Loucy (cell line): ENCODE measurements around the gene PRR5L.
A peak's percentile ranks its signal among the peaks of the same experiment; 100 is the strongest.

Experiments used
- H2AFZ ChIP-seq: fragments of 200-600 bp; sonication (generic); 2 replicates; pipeline ENCODE4 v1.6.0; 2016; ENCODE audit warnings: antibody characterized with exemption, mild to moderate bottlenecking, low read length, moderate library complexity
- H3F3A ChIP-seq: fragments of 200-600 bp; 2 replicates; pipeline ENCODE4 v1.6.0; 2016; ENCODE audit warnings: antibody characterized with exemption, low read depth, mild to moderate bottlenecking
- H3K27me3 ChIP-seq: fragments of 200-600 bp; sonication (generic); 2 replicates; pipeline ENCODE4 v1.6.1; 2014; ENCODE audit warnings: low read length, mild to moderate bottlenecking; ENCODE audit not compliant: insufficient read depth, poor library complexity, severe bottlenecking
- H3K36me3 ChIP-seq: fragments of 200-600 bp; sonication (generic); 2 replicates; pipeline ENCODE4 v1.6.1; 2016; ENCODE audit warnings: low read length; ENCODE audit not compliant: insufficient read depth
- H3K4me1 ChIP-seq: fragments of 200-600 bp; sonication (generic); 2 replicates; pipeline ENCODE4 v1.5.1; 2014; ENCODE audit warnings: low read length, mild to moderate bottlenecking; ENCODE audit not compliant: insufficient read depth, poor library complexity, severe bottlenecking
- H3K4me2 ChIP-seq: fragments of 200-600 bp; sonication (generic); 2 replicates; pipeline ENCODE4 v1.6.0; 2014; ENCODE audit warnings: antibody characterized with exemption, low read length, low read depth, mild to moderate bottlenecking; ENCODE audit not compliant: poor library complexity, severe bottlenecking
- H3K4me3 ChIP-seq: fragments of 200-600 bp; sonication (generic); 2 replicates; pipeline ENCODE4 v1.5.1; 2014; ENCODE audit warnings: low read length, mild to moderate bottlenecking, mixed read lengths; ENCODE audit not compliant: poor library complexity, severe bottlenecking
- H3K79me2 ChIP-seq: fragments of 200-600 bp; sonication (generic); 2 replicates; pipeline ENCODE4 v1.6.1; 2014; ENCODE audit warnings: low read length; ENCODE audit not compliant: insufficient read depth
- H3K9ac ChIP-seq: fragments of 200-600 bp; sonication (generic); 2 replicates; pipeline ENCODE4 v1.6.0; 2014; ENCODE audit warnings: mild to moderate bottlenecking, low read depth, low read length, moderate library complexity; ENCODE audit not compliant: poor library complexity, severe bottlenecking
- H3K9me2 ChIP-seq: fragments of 200-600 bp; sonication (generic); replicated peaks from 2 replicates; pipeline ENCODE4 v1.6.1; 2016; ENCODE audit warnings: low read depth, low read length, mixed read lengths
- H3K9me3 ChIP-seq: fragments of 200-600 bp; sonication (generic); 2 replicates; pipeline ENCODE4 v1.6.1; 2014; ENCODE audit warnings: mild to moderate bottlenecking, antibody characterized with exemption, low read length, low read depth; ENCODE audit not compliant: insufficient read depth
- H4K20me1 ChIP-seq: fragments of 200-600 bp; sonication (generic); 2 replicates; pipeline ENCODE4 v1.6.0; 2014; ENCODE audit warnings: antibody characterized with exemption, low read length, mild to moderate bottlenecking; ENCODE audit not compliant: insufficient read depth, poor library complexity, severe bottlenecking
- CTCF ChIP-seq: fragments of 200-600 bp; sonication (generic); conservative IDR thresholded peaks from 2 replicates; pipeline ENCODE4 v1.5.1; 2014; ENCODE audit warnings: mild to moderate bottlenecking, antibody characterized with exemption, low read length
- EZH2phosphoT487 ChIP-seq: fragments of 200-600 bp; IDR thresholded peaks from 2 replicates; pipeline ENCODE4 v1.6.1; 2018; ENCODE audit warnings: antibody characterized with exemption, mild to moderate bottlenecking, moderate library complexity, borderline replicate concordance

Gene PRR5L

DNA sequence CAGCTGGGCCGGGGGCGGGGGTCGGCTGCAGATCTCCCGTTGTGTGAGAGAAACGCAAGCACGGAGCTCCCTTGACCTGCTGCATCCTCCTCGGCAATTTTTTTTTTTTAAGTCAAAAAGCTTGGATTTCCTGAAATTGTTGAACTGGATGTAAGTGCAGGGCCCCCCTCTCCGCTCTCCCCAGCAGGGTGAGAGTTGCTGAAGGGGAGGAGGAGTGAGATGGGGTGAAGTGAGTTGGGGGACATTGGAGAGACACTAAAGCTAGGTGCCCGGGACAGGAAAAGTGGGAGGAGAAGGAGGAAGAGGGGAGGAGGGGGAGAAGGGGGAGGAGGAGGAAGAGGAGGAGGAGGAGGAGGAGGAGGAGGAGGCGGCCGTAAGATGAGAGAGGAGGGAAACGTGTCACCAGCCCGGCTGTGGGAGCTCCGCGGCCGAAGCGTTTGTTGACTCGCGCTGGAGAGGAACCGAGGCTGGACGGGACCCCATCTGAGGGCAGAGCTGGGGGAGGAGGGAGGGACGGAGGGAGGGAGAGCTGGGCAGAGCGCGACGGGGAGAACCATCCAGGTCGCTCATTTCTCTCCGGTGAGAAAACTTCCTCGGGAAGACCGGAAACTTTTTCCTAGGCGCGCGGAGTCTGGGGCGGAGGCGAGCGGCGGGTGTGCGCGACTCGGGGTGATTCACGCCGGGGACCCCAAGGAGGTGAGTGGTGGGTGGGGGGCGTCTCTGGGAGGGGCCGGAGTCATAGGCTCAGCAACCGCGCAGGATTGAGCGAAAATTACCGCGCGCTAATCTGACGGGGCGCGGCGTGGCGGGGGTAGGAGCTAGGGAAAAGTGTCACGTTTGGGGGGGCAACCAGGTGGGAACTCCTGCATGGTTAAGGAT is 80.2 kb downstream of the PRR5L start:
- Histone ChIP-seq H3K4me1 (peaks cover 67% of the 10 kb centered on the region), H3K4me2 (peak overlapping the region; percentile 89), H3K36me3 (peaks cover 6% of the 10 kb centered on the region; the same call in 1 of the 2 replicates), H3K79me2 (peaks cover 55% of the 10 kb centered on the region), H3K27me3 (no peaks in the 10 kb centered on the region), H3K9me2 (no peaks in the 10 kb centered on the region), H2AFZ (peak overlapping the region; percentile 73), H3K9ac (peak overlapping the region; percentile 99), H3K4me3 (peak overlapping the region; percentile 94), H3F3A (no peaks in the 10 kb centered on the region), H4K20me1 (peaks cover 38% of the 10 kb centered on the region), H3K9me3 (no peaks in the 10 kb centered on the region)
- no peak for TF ChIP-seq EZH2phosphoT487
- no peak for TF ChIP-seq CTCF

GRCh38 chr11:36376888-36377758 is 81.0 kb downstream of the PRR5L start:
- peaks cover 12% of the 10 kb centered on the region; the same call in 1 of the 2 replicates for H3K36me3 ChIP-seq
- no peak for TF ChIP-seq EZH2phosphoT487
- TF ChIP-seq CTCF, result peak; percentile 72
- H3K9ac ChIP-seq, result peak overlapping the region; percentile 99
- peaks cover 43% of the 10 kb centered on the region for H4K20me1 ChIP-seq
- peak overlapping the region; percentile 94 for H3K4me3 ChIP-seq
- H3K4me2 ChIP-seq, result peak overlapping the region; percentile 89
- no peaks in the 10 kb centered on the region for H3K9me2 ChIP-seq
- H3K4me1 ChIP-seq, result peaks cover 69% of the 10 kb centered on the region
- no peaks in the 10 kb centered on the region for H3K9me3 ChIP-seq
- peaks cover 63% of the 10 kb centered on the region for H3K79me2 ChIP-seq
- H3K27me3 ChIP-seq, result no peaks in the 10 kb centered on the region
- H2AFZ ChIP-seq, result peak overlapping the region; percentile 73
- H3F3A ChIP-seq, result no peaks in the 10 kb centered on the region

GRCh38 chr11:36377759-36378564 is 81.9 kb downstream of the PRR5L start:
- H3K9me3 ChIP-seq, result no peaks in the 10 kb centered on the region
- H3K9ac ChIP-seq, result peak overlapping the region; percentile 99
- H3K27me3 ChIP-seq, result no peaks in the 10 kb centered on the region
- H3K36me3 ChIP-seq, result peaks cover 21% of the 10 kb centered on the region; the same call in 1 of the 2 replicates
- H4K20me1 ChIP-seq, result peaks cover 51% of the 10 kb centered on the region
- peak overlapping the region; percentile 89 for H3K4me2 ChIP-seq
- H3F3A ChIP-seq, result no peaks in the 10 kb centered on the region
- TF ChIP-seq EZH2phosphoT487 (no peak), CTCF (no peak)
- no peaks in the 10 kb centered on the region for H3K9me2 ChIP-seq
- H3K4me3 ChIP-seq, result peak overlapping the region; percentile 94
- H2AFZ ChIP-seq, result peak overlapping the region; percentile 73
- peaks cover 69% of the 10 kb centered on the region for H3K4me1 ChIP-seq
- peaks cover 72% of the 10 kb centered on the region for H3K79me2 ChIP-seq
